WTC11 (cell line): ENCODE data around the gene PRKCB. TPM values are rescaled to one million over a fixed set of nuclear protein-coding genes. Genes with fewer than 3 reads are reported as not detected.

Experiments
- ATAC-seq: fragments of 200-7000 bp; cut with Tn5 transposase; 2 replicates; pipeline ENCODE4 v1.10.0; 2021; ENCODE audit warnings: mild to moderate bottlenecking, moderate library complexity
- CTCF ChIA-PET: fragments of 300-600 bp; sonication (Branson Sonifier 250); formaldehyde crosslinking; loops from one replicate; lab custom pipeline; 2021; ENCODE audit warnings: antibody characterized with exemption; lab: Charles Lee
- POLR2A ChIA-PET: fragments of 350-600 bp; sonication (Branson Sonifier 250); formaldehyde crosslinking; loops from one replicate; lab custom pipeline; 2021; ENCODE audit warnings: antibody characterized with exemption; lab: Charles Lee
- DNase-seq: peaks from one replicate; pipeline ENCODE4 v3.0.0; 2021; ENCODE audit warnings: low spot score
- H3K27ac Mint-ChIP-seq: 2 replicates; pipeline ENCODE4 v1.8.0; 2021; ENCODE audit warnings: mixed read lengths
- H3K27me3 Mint-ChIP-seq: 2 replicates; pipeline ENCODE4 v1.8.0; 2021; ENCODE audit warnings: low read depth, mild to moderate bottlenecking, moderate library complexity, mixed read lengths
- H3K36me3 Mint-ChIP-seq: 2 replicates; pipeline ENCODE4 v1.8.0; 2021; ENCODE audit warnings: mixed read lengths
- H3K4me1 Mint-ChIP-seq: 2 replicates; pipeline ENCODE4 v1.8.0; 2022; ENCODE audit warnings: mixed read lengths
- H3K4me3 Mint-ChIP-seq: 2 replicates; pipeline ENCODE4 v1.8.0; 2021; ENCODE audit warnings: mild to moderate bottlenecking, moderate library complexity, mixed read lengths
- H3K9me3 Mint-ChIP-seq: 2 replicates; pipeline ENCODE4 v1.8.0; 2021; ENCODE audit warnings: mixed read lengths
- FOXK1 ChIP-seq: sonication (generic); formaldehyde crosslinking; IDR thresholded peaks from 2 replicates; pipeline ENCODE4 v1.8.0; 2022; ENCODE audit warnings: mild to moderate bottlenecking, moderate library complexity, missing genetic modification reagents
- GRHL2 ChIP-seq: fragments of 250-450 bp; sonication (Bioruptor Pico); IDR thresholded peaks from 2 replicates; pipeline ENCODE4 v1.8.0; 2022; ENCODE audit warnings: mild to moderate bottlenecking, moderate library complexity; ENCODE audit not compliant: insufficient replicate concordance, severe bottlenecking
- JAZF1 ChIP-seq: fragments of 250-450 bp; sonication (Bioruptor Pico); IDR thresholded peaks from 2 replicates; pipeline ENCODE4 v1.9.0; 2021; ENCODE audit warnings: moderate library complexity, mild to moderate bottlenecking, inconsistent platforms
- MXD4 ChIP-seq: fragments of 250-450 bp; sonication (Bioruptor Pico); IDR thresholded peaks from 2 replicates; pipeline ENCODE4 v1.8.0; 2021; ENCODE audit warnings: mild to moderate bottlenecking, moderate library complexity, borderline replicate concordance
- NFE2L1 ChIP-seq: sonication (generic); formaldehyde crosslinking; IDR thresholded peaks from 2 replicates; pipeline ENCODE4 v1.8.1; 2023; ENCODE audit warnings: missing genetic modification reagents
- NR2C2 ChIP-seq: sonication (generic); formaldehyde crosslinking; IDR thresholded peaks from 2 replicates; pipeline ENCODE4 v1.8.0; 2022; ENCODE audit warnings: mild to moderate bottlenecking, missing genetic modification reagents
- RELA ChIP-seq: sonication (generic); formaldehyde crosslinking; IDR thresholded peaks from 2 replicates; pipeline ENCODE4 v1.8.1; 2022; ENCODE audit warnings: missing genetic modification reagents, mild to moderate bottlenecking, borderline replicate concordance
- RORB ChIP-seq: fragments of 250-450 bp; sonication (Bioruptor Pico); IDR thresholded peaks from 2 replicates; pipeline ENCODE4 v1.9.0; 2021; ENCODE audit warnings: mild to moderate bottlenecking
- SMAD3 ChIP-seq: sonication (generic); formaldehyde crosslinking; IDR thresholded peaks from 2 replicates; pipeline ENCODE4 v1.8.0; 2022; ENCODE audit warnings: missing genetic modification reagents, mild to moderate bottlenecking, borderline replicate concordance
- SP1 ChIP-seq: sonication (generic); formaldehyde crosslinking; conservative IDR thresholded peaks from 2 replicates; pipeline ENCODE4 v1.8.1; 2022; ENCODE audit warnings: missing genetic modification reagents
- TP53 ChIP-seq: sonication (generic); formaldehyde crosslinking; IDR thresholded peaks from 2 replicates; pipeline ENCODE4 v1.8.1; 2023; ENCODE audit warnings: mild to moderate bottlenecking, missing genetic modification reagents
- ZNF263 ChIP-seq: sonication (generic); formaldehyde crosslinking; IDR thresholded peaks from 2 replicates; pipeline ENCODE4 v1.8.1; 2022; ENCODE audit warnings: low read depth, mild to moderate bottlenecking, moderate library complexity, missing genetic modification reagents
- ZNF671 ChIP-seq: fragments of 250-450 bp; sonication (Bioruptor Pico); IDR thresholded peaks from 2 replicates; pipeline ENCODE4 v1.8.0; 2021; ENCODE audit warnings: mild to moderate bottlenecking
- total RNA-seq: library from RNA; stranded (reverse); gene quantifications from 3 replicates; pipeline ENCODE4 v1.2.3, GENCODE V29; 2021
- TF ChIP-seq, protein P1 (sequence below): fragments of 200-600 bp; IDR thresholded peaks from 2 replicates; pipeline ENCODE4 v1.8.0; 2022; ENCODE audit warnings: antibody characterized with exemption
- TF ChIP-seq, protein P2 (sequence below): sonication (generic); formaldehyde crosslinking; IDR thresholded peaks from 2 replicates; pipeline ENCODE4 v1.8.1; 2023; ENCODE audit warnings: mild to moderate bottlenecking, missing genetic modification reagents
- TF ChIP-seq, protein P3 (sequence below): sonication (generic); formaldehyde crosslinking; IDR thresholded peaks from 2 replicates; pipeline ENCODE4 v1.8.1; 2022; ENCODE audit warnings: low read depth, missing genetic modification reagents, borderline replicate concordance
- TF ChIP-seq, protein P4 (sequence below): sonication (generic); formaldehyde crosslinking; IDR thresholded peaks from 2 replicates; pipeline ENCODE4 v1.8.0; 2023; ENCODE audit warnings: missing genetic modification reagents
- TF ChIP-seq, protein P5 (sequence below): fragments of 250-450 bp; sonication (Bioruptor Pico); IDR thresholded peaks from 2 replicates; pipeline ENCODE4 v1.9.0; 2021; ENCODE audit warnings: mild to moderate bottlenecking
- TF ChIP-seq, protein P6 (sequence below): sonication (generic); formaldehyde crosslinking; IDR thresholded peaks from 2 replicates; pipeline ENCODE4 v1.8.0; 2022; ENCODE audit warnings: mild to moderate bottlenecking, missing genetic modification reagents
- TF ChIP-seq, protein P7 (sequence below): fragments of 250-450 bp; sonication (Bioruptor Pico); IDR thresholded peaks from 2 replicates; pipeline ENCODE4 v2.1.2; 2022; ENCODE audit warnings: mild to moderate bottlenecking, moderate library complexity

PRKCB gene
- total RNA-seq, 1 experiment from 2014 or later = 6.9 TPM

DNA sequence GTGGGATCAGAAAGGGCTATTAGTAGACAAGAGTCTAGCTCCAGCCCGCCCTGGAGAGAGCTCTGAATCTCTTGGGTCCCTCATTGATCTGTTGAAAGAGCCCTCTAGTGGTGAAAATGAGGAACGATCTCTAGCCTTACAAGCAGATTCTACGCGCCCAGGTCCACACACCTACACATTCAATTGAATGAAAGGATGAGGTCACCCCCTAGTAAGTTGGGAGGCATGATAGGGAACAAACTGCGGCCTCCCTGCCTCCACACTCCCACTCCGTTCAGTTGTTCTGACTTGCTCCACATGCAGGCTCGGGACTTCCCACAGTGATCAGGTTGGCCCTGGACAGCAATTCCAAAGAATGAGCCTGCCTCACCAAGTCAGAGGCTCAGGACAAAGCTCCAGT lies 417.4 kb downstream of the PRKCB start:
- Mint-ChIP-seq H3K27ac (no peak overlapping the region), H3K9me3 (no peaks in the 10 kb centered on the region), H3K27me3 (peaks cover 40% of the 10 kb centered on the region), H3K4me3 (no peak overlapping the region), H3K4me1 (peaks cover 28% of the 10 kb centered on the region), H3K36me3 (no peaks in the 10 kb centered on the region)
- DNase-seq = peak; percentile 58
- ChIA-PET CTCF (interaction anchor here (0.5 to 8.4 kb wide), 69 partner anchors 9 to 725 kb away, joined by 3 to 224 read pairs (median 4); partner anchors contain the start of gene PLK1), POLR2A (interaction anchor here (1.0 kb wide), 1 partner anchor 44 kb away, joined by 3 read pairs; no protein-coding TSS in a partner anchor)
- peak; percentile 76 for ATAC-seq
- TF ChIP-seq, protein P1, sequence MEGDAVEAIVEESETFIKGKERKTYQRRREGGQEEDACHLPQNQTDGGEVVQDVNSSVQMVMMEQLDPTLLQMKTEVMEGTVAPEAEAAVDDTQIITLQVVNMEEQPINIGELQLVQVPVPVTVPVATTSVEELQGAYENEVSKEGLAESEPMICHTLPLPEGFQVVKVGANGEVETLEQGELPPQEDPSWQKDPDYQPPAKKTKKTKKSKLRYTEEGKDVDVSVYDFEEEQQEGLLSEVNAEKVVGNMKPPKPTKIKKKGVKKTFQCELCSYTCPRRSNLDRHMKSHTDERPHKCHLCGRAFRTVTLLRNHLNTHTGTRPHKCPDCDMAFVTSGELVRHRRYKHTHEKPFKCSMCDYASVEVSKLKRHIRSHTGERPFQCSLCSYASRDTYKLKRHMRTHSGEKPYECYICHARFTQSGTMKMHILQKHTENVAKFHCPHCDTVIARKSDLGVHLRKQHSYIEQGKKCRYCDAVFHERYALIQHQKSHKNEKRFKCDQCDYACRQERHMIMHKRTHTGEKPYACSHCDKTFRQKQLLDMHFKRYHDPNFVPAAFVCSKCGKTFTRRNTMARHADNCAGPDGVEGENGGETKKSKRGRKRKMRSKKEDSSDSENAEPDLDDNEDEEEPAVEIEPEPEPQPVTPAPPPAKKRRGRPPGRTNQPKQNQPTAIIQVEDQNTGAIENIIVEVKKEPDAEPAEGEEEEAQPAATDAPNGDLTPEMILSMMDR = peak; percentile 79
- TF ChIP-seq TP53 (CRISPR knock-in tag) = no peak

DNA sequence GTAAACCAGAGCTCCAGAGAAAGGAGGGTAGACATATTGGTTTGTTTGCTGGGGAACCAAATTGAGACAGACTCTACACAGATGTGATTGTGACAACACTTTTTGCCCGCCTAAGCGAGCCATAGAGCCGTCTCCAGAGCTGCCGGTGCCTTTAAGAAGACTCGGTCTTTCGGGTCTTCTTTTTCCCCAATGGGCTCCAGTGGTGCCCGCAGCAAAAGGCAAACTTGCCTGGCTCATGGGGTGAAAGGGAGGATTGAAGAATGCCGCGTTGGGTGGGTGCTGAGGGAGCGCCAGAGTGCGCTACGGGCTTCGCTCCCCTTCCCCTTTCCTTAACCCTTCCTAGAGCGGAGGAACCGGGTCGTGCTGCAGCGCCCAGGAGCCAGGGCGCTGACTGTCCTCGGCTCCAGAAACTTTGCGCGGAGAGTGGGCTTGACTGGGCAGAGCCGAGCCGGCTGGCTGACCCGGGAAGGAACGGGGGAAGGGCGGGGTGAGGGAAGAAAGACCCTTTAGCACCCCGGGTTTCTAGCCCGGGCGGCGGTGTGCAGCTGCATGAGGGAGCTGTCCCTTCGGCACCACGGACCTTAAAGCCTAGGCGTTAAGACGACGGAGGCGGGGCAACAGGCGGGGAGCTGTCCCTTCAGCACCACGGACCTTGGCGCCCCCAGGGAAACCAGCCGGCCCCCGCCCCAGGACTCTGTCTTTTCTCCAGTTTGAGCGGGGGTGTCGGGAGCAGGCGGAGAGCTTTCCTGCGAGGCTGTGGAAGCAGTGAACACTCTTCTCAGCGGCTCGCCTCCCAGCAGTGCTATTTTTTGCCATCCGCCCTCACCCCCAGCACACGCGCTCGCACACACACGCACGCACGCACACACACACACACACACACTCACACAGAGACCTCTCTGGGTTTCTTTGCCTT lies 419.9 kb downstream of the PRKCB start, which contains the start of gene CACNG3:
CACNG3 (plus strand) TSS at position 880 of the 916 bp plus-strand sequence. CDS start 420 bp downstream, outside the sequence.
- ChIA-PET CTCF (interaction anchor here (0.6 to 8.4 kb wide), 9 partner anchors 9 to 251 kb away, joined by 3 to 224 read pairs (median 4); no protein-coding TSS in a partner anchor), POLR2A (interaction anchor here (0.9 kb wide), 1 partner anchor 243 kb away, joined by 3 read pairs; no protein-coding TSS in a partner anchor)
- Mint-ChIP-seq H3K27me3 (peaks cover 54% of the 10 kb centered on the region), H3K27ac (no peak within 1 kb of the TSS), H3K36me3 (no peaks in the 10 kb centered on the region), H3K4me3 (peak within 1 kb of the TSS; percentile 72), H3K4me1 (peaks cover 29% of the 10 kb centered on the region), H3K9me3 (no peaks in the 10 kb centered on the region)
- peak; percentile 96 for DNase-seq
- peak; percentile 91 for ATAC-seq
- TF ChIP-seq NFE2L1 (CRISPR knock-in tag) (peak; percentile 88), ZNF671 (CRISPR knock-in tag) (no peak), SP1 (peak; percentile 83), ZNF263 (no peak), MXD4 (CRISPR knock-in tag) (no peak), RELA (CRISPR knock-in tag) (peak; percentile 93), GRHL2 (CRISPR knock-in tag) (no peak), NR2C2 (CRISPR knock-in tag) (peak; percentile 79), TP53 (CRISPR knock-in tag) (peak; percentile 92), SMAD3 (CRISPR knock-in tag) (peak; percentile 92), JAZF1 (no peak), FOXK1 (CRISPR knock-in tag) (peak; percentile 88), RORB (CRISPR knock-in tag) (no peak)
- TF ChIP-seq, protein P2, sequence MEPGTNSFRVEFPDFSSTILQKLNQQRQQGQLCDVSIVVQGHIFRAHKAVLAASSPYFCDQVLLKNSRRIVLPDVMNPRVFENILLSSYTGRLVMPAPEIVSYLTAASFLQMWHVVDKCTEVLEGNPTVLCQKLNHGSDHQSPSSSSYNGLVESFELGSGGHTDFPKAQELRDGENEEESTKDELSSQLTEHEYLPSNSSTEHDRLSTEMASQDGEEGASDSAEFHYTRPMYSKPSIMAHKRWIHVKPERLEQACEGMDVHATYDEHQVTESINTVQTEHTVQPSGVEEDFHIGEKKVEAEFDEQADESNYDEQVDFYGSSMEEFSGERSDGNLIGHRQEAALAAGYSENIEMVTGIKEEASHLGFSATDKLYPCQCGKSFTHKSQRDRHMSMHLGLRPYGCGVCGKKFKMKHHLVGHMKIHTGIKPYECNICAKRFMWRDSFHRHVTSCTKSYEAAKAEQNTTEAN = peak; percentile 96
- TF ChIP-seq, protein P3, sequence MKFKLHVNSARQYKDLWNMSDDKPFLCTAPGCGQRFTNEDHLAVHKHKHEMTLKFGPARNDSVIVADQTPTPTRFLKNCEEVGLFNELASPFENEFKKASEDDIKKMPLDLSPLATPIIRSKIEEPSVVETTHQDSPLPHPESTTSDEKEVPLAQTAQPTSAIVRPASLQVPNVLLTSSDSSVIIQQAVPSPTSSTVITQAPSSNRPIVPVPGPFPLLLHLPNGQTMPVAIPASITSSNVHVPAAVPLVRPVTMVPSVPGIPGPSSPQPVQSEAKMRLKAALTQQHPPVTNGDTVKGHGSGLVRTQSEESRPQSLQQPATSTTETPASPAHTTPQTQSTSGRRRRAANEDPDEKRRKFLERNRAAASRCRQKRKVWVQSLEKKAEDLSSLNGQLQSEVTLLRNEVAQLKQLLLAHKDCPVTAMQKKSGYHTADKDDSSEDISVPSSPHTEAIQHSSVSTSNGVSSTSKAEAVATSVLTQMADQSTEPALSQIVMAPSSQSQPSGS = no peak
- TF ChIP-seq, protein P4, sequence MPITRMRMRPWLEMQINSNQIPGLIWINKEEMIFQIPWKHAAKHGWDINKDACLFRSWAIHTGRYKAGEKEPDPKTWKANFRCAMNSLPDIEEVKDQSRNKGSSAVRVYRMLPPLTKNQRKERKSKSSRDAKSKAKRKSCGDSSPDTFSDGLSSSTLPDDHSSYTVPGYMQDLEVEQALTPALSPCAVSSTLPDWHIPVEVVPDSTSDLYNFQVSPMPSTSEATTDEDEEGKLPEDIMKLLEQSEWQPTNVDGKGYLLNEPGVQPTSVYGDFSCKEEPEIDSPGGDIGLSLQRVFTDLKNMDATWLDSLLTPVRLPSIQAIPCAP = peak; percentile 45; the same call in 1 of the 2 replicates
- TF ChIP-seq, protein P5, sequence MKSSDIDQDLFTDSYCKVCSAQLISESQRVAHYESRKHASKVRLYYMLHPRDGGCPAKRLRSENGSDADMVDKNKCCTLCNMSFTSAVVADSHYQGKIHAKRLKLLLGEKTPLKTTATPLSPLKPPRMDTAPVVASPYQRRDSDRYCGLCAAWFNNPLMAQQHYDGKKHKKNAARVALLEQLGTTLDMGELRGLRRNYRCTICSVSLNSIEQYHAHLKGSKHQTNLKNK (CRISPR knock-in tag) = no peak
- TF ChIP-seq, protein P6, sequence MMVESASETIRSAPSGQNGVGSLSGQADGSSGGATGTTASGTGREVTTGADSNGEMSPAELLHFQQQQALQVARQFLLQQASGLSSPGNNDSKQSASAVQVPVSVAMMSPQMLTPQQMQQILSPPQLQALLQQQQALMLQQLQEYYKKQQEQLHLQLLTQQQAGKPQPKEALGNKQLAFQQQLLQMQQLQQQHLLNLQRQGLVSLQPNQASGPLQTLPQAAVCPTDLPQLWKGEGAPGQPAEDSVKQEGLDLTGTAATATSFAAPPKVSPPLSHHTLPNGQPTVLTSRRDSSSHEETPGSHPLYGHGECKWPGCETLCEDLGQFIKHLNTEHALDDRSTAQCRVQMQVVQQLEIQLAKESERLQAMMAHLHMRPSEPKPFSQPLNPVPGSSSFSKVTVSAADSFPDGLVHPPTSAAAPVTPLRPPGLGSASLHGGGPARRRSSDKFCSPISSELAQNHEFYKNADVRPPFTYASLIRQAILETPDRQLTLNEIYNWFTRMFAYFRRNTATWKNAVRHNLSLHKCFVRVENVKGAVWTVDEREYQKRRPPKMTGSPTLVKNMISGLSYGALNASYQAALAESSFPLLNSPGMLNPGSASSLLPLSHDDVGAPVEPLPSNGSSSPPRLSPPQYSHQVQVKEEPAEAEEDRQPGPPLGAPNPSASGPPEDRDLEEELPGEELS = peak; percentile 98
- TF ChIP-seq, protein P7, sequence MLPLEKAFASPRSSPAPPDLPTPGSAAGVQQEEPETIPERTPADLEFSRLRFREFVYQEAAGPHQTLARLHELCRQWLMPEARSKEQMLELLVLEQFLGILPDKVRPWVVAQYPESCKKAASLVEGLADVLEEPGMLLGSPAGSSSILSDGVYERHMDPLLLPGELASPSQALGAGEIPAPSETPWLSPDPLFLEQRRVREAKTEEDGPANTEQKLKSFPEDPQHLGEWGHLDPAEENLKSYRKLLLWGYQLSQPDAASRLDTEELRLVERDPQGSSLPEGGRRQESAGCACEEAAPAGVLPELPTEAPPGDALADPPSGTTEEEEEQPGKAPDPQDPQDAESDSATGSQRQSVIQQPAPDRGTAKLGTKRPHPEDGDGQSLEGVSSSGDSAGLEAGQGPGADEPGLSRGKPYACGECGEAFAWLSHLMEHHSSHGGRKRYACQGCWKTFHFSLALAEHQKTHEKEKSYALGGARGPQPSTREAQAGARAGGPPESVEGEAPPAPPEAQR (CRISPR knock-in tag) = peak; percentile 75; the same call in 1 of the 2 replicates
